ENCODE results near the gene EIPR1.

The EIPR1 gene

GRCh38 chr2:3317871-3318590 is 59.6 kb downstream of the EIPR1 start:
- in situ Hi-C loops (cut with MboI; ENCODE audit: low sequenced_read_pairs, unreplicated experiment), result no loop called here
- no peak for TF ChIP-seq CTCF (IDR thresholded peaks at IDR 0.05; ENCODE audit: borderline replicate concordance, control extremely low read depth, extremely low read depth, insufficient read depth, missing control alignments)
- DNase-seq (ENCODE audit: low spot score), result no peak

DNA sequence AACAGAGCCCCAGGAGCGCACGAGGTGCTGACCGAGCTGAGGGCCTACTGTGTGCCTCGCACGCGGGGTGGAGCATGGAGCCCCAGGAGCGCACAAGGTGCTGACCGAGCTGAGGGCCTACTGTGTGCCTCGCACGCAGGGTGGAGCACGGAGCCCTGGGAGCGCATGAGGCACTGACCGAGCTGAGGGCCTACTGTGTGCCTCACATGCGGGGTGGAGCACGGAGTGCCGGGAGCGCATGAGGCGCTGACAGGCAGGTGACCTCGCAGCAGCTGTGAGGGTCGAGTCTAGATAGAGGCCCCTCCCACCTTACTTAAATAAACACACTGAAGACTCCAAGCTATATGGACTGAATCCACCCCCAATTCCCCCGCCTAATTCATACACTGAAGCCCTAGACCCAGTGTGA is 60.3 kb downstream of the EIPR1 start:
- no peak for DNase-seq (ENCODE audit: low spot score)
- in situ Hi-C loops (cut with MboI; ENCODE audit: low sequenced_read_pairs, unreplicated experiment), result no loop called here
- TF ChIP-seq CTCF (IDR thresholded peaks at IDR 0.05; ENCODE audit: borderline replicate concordance, control extremely low read depth, extremely low read depth, insufficient read depth, missing control alignments), result no peak

DNA sequence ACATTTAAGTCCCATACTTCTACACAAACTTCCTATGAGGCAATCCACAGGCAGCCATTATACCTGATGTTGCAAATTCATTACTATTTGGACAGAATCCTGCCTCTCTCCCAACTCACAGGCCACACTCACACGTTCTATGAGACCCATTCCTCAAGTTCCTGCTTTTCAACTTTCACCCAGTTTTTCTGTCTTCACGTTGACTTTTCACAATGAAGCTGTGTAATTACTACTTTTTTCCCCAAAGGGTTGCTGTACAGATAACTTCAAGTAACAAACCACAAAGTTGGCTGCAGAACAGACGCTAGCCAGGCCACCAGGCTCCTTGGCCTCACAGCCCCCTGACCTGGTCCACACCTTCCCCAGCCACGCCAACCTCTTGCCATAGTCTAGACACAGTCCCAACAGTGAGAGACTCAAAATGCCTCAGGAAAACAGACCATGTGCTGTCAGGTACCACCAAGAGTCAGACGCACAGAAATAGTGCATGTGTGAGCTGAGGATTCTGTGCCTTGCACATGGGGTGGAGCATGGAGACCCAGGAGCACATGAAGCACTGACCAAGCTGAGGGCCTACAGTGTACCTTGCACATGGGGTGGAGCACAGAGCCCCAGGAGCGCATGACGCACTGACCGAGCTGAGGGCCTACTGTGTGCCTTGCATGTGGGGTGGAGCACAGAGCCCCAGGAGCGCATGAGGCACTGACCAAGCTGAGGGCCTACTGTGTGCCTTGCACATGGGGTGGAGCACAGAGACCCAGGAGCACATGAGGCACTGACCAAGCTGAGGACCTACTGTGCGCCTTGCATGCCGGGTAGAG is 61.0 kb downstream of the EIPR1 start:
- no peak for DNase-seq (ENCODE audit: low spot score)
- no peak for TF ChIP-seq CTCF (IDR thresholded peaks at IDR 0.05; ENCODE audit: borderline replicate concordance, control extremely low read depth, extremely low read depth, insufficient read depth, missing control alignments)
- in situ Hi-C loops (cut with MboI; ENCODE audit: low sequenced_read_pairs, unreplicated experiment), result no loop called here

DNA sequence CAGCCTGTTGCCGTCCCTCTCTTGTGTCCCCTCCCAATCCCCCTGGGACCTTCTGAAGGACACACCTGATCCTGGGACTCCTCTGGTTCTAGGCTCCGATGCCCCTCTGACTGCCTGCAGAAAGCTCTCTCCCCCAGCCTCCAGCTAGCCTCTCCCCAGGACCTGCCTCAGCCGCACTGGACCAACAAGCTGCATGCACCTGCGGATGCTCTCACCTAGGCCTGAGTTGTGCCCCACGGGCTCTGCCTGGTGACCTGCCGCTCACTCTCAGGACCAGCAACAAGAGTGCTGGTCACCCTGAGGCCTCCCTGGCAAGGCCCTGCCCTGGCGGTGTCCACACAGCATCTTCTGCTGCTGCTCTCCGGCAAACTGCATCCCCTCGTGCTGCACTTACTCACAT is 63.0 kb downstream of the EIPR1 start:
- in situ Hi-C loops (cut with MboI; ENCODE audit: low sequenced_read_pairs, unreplicated experiment), result no loop called here

GRCh38 chr2:3313781-3314375 is 63.7 kb downstream of the EIPR1 start:
- DNase-seq (ENCODE audit: low spot score), result no peak
- no peak for TF ChIP-seq CTCF (IDR thresholded peaks at IDR 0.05; ENCODE audit: borderline replicate concordance, control extremely low read depth, extremely low read depth, insufficient read depth, missing control alignments)

More for the DNA sequence above, 63.0 kb downstream of the EIPR1 start:
- no peak for DNase-seq (ENCODE audit: low spot score)
- no peak for TF ChIP-seq CTCF (IDR thresholded peaks at IDR 0.05; ENCODE audit: borderline replicate concordance, control extremely low read depth, extremely low read depth, insufficient read depth, missing control alignments)

DNA sequence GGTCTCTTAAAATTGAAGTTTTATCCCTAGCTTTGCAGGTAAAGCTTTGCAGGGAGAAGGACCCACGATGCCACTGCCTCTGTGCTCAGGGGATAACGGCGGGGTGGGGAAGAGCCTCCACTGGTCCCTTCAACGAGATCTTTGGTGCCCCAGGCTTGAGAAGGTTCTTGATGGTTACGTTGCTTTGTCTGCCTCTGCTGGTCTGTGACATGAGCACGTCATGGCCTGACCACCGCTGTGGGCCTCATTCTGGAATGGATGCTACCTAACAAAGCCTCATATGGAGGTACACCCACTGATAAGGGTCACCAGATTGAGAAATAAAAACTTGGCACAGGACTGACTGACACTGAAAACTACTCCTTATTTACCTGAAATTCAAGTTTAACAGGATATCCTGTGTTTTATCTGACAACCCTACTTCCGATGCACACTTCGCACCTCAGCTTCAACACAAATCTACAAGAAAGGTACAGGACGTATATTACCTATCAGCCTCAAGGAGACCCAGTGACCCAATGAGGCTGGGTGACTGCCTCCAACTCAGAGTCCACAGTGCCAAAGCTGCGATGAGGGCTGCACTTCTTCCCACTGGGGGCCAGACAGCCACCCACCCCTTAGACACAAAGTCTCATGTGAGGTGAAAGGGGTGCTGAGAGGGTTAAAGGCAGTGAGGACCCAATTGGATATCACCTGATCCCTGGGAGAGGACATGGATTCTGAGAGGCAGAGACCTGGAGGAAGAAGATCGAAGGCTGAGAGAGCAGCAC is 64.9 kb downstream of the EIPR1 start:
- no peak for DNase-seq (ENCODE audit: low spot score)
- in situ Hi-C loops (cut with MboI; ENCODE audit: low sequenced_read_pairs, unreplicated experiment), result no loop called here
- TF ChIP-seq CTCF (IDR thresholded peaks at IDR 0.05; ENCODE audit: borderline replicate concordance, control extremely low read depth, extremely low read depth, insufficient read depth, missing control alignments), result no peak

More at GRCh38 chr2:3313781-3314375, 63.7 kb downstream of the EIPR1 start:
- in situ Hi-C loops (cut with MboI; ENCODE audit: low sequenced_read_pairs, unreplicated experiment), result no loop called here

Data from GM13976 (cell line).